ENCODE data around the gene HECW1.

DNA sequence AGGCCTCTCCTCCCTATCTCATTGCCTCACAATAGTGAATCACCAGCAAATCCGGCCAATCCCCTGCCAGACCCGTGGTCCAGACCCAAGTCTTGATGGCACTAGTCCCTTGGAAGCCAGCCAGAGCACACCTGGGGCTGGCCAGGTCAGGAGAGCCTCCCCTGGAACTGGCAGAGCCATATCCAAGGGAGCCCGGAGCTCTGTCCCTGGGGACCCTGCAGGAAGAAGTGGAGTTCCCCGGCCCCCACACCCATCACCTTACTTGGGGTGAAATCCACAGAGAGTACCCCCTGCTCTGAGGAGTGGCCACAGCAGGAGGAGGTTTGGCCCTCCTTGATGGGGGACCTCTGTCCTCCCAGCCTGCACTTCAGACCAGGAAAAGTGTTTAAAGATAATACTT lies 122.5 kb downstream of the HECW1 start:
- no peak for TF ChIP-seq EZH2 (IDR thresholded peaks at IDR 0.05; ENCODE audit: insufficient read depth, poor library complexity, severe bottlenecking)
- no peak for TF ChIP-seq EZH2phosphoT487 (IDR thresholded peaks at IDR 0.05; ENCODE audit: insufficient read depth, low read depth)
